Skeletal muscle satellite cell (primary cell): ENCODE data around the gene SCYGR4. TPM values are rescaled to one million over a fixed set of nuclear protein-coding genes. Genes with fewer than 3 reads are reported as not detected.

ENCODE experiments used
- H3K27me3 ChIP-seq: 2 replicates; pipeline ENCODE4 v1.7.0; 2013; ENCODE audit warnings: low read length; ENCODE audit not compliant: control insufficient read depth, insufficient read depth
- H3K36me3 ChIP-seq: 2 replicates; pipeline ENCODE4 v1.7.0; 2013; ENCODE audit warnings: mild to moderate bottlenecking, control low read depth, low read length; ENCODE audit not compliant: insufficient read depth
- H3K4me1 ChIP-seq: 2 replicates; pipeline ENCODE4 v1.7.0; 2013; ENCODE audit warnings: low read length; ENCODE audit not compliant: control insufficient read depth, insufficient read depth
- H3K4me2 ChIP-seq: 2 replicates; pipeline ENCODE4 v1.7.0; 2013; ENCODE audit warnings: mild to moderate bottlenecking, low read length
- H3K4me3 ChIP-seq: 2 replicates; pipeline ENCODE4 v1.7.0; 2013; ENCODE audit warnings: low read length
- H3K9ac ChIP-seq: 2 replicates; pipeline ENCODE4 v1.7.0; 2013; ENCODE audit warnings: mild to moderate bottlenecking, low read depth, low read length, moderate library complexity
- H3K9me3 ChIP-seq: replicated peaks from 2 replicates; pipeline ENCODE4 v1.7.0; 2013; ENCODE audit warnings: mild to moderate bottlenecking, control low read depth, low read length
- total RNA-seq: library from RNA; depleted of rRNA; stranded (reverse); fragments of >200 nt; gene quantifications from 2 replicates; pipeline ENCODE4 v1.2.3, GENCODE V29; 2012; rRNA removed

The SCYGR4 gene
- total RNA-seq = not detected in 2 replicates

GRCh38 chr2:227617316-227618230, at the start of gene SCYGR4:
SCYGR4 (plus strand) TSS chr2:227617498; CDS start chr2:227617498, 0 bp downstream.
- Histone ChIP-seq H3K9me3 (no peaks in the 10 kb centered on the region), H3K36me3 (no peaks in the 10 kb centered on the region), H3K4me3 (peak within 1 kb of the TSS; percentile 49), H3K27me3 (peaks cover 8% of the 10 kb centered on the region), H3K9ac (no peak within 1 kb of the TSS), H3K4me2 (peak within 1 kb of the TSS; percentile 38), H3K4me1 (no peaks in the 10 kb centered on the region)

- no peak overlapping the region for H3K4me2 ChIP-seq
- H3K4me3 ChIP-seq = no peak overlapping the region
- H3K27me3 ChIP-seq = no peaks in the 10 kb centered on the region
- H3K9me3 ChIP-seq = no peaks in the 10 kb centered on the region
- H3K36me3 ChIP-seq = peaks cover 4% of the 10 kb centered on the region
- no peak overlapping the region for H3K9ac ChIP-seq
- H3K4me1 ChIP-seq = no peaks in the 10 kb centered on the region
Measured at GRCh38 chr2:227568852-227569169, 48.5 kb upstream of the SCYGR4 start.

GRCh38 chr2:227570615-227571014, 46.7 kb upstream of the SCYGR4 start:
- Histone ChIP-seq H3K27me3 (no peaks in the 10 kb centered on the region), H3K9ac (no peak overlapping the region), H3K36me3 (no peaks in the 10 kb centered on the region), H3K4me1 (no peaks in the 10 kb centered on the region), H3K9me3 (no peaks in the 10 kb centered on the region), H3K4me3 (no peak overlapping the region), H3K4me2 (no peak overlapping the region)

GRCh38 chr2:227576110-227576509, 41.2 kb upstream of the SCYGR4 start:
- H3K36me3 ChIP-seq = no peaks in the 10 kb centered on the region
- no peak overlapping the region for H3K4me2 ChIP-seq
- no peaks in the 10 kb centered on the region for H3K9me3 ChIP-seq
- H3K27me3 ChIP-seq = no peaks in the 10 kb centered on the region
- no peak overlapping the region for H3K9ac ChIP-seq
- H3K4me3 ChIP-seq = no peak overlapping the region
- H3K4me1 ChIP-seq = no peaks in the 10 kb centered on the region

GRCh38 chr2:227576812-227577211, 40.5 kb upstream of the SCYGR4 start:
- no peak overlapping the region for H3K9ac ChIP-seq
- H3K4me3 ChIP-seq = no peak overlapping the region
- no peak overlapping the region for H3K4me2 ChIP-seq
- no peaks in the 10 kb centered on the region for H3K36me3 ChIP-seq
- H3K4me1 ChIP-seq = no peaks in the 10 kb centered on the region
- H3K27me3 ChIP-seq = no peaks in the 10 kb centered on the region
- no peaks in the 10 kb centered on the region for H3K9me3 ChIP-seq

GRCh38 chr2:227577555-227577954, 39.7 kb upstream of the SCYGR4 start:
- H3K9ac ChIP-seq = no peak overlapping the region

GRCh38 chr2:227578642-227579041, 38.7 kb upstream of the SCYGR4 start:
- Histone ChIP-seq H3K4me2 (no peak overlapping the region), H3K9ac (no peak overlapping the region), H3K27me3 (no peaks in the 10 kb centered on the region), H3K36me3 (no peaks in the 10 kb centered on the region), H3K4me3 (no peak overlapping the region), H3K4me1 (no peaks in the 10 kb centered on the region), H3K9me3 (peaks cover 3% of the 10 kb centered on the region)

More at GRCh38 chr2:227577555-227577954, 39.7 kb upstream of the SCYGR4 start:
- Histone ChIP-seq H3K27me3 (no peaks in the 10 kb centered on the region), H3K4me2 (no peak overlapping the region), H3K9me3 (peaks cover 3% of the 10 kb centered on the region), H3K4me3 (no peak overlapping the region), H3K4me1 (no peaks in the 10 kb centered on the region), H3K36me3 (no peaks in the 10 kb centered on the region)

- Histone ChIP-seq H3K4me1 (no peaks in the 10 kb centered on the region), H3K4me3 (no peak overlapping the region), H3K9me3 (peaks cover 3% of the 10 kb centered on the region), H3K9ac (no peak overlapping the region), H3K4me2 (no peak overlapping the region), H3K36me3 (no peaks in the 10 kb centered on the region), H3K27me3 (no peaks in the 10 kb centered on the region)
Measured at GRCh38 chr2:227579791-227580190, 37.5 kb upstream of the SCYGR4 start.

GRCh38 chr2:227582369-227582768, 34.9 kb upstream of the SCYGR4 start:
- H3K4me3 ChIP-seq = no peak overlapping the region
- H3K9ac ChIP-seq = no peak overlapping the region
- no peaks in the 10 kb centered on the region for H3K36me3 ChIP-seq
- H3K27me3 ChIP-seq = no peaks in the 10 kb centered on the region
- H3K4me2 ChIP-seq = no peak overlapping the region
- no peaks in the 10 kb centered on the region for H3K4me1 ChIP-seq
- H3K9me3 ChIP-seq = peaks cover 3% of the 10 kb centered on the region

- Histone ChIP-seq H3K9me3 (no peaks in the 10 kb centered on the region), H3K4me1 (no peaks in the 10 kb centered on the region), H3K36me3 (no peaks in the 10 kb centered on the region), H3K27me3 (no peaks in the 10 kb centered on the region), H3K4me3 (no peak overlapping the region), H3K9ac (no peak overlapping the region), H3K4me2 (no peak overlapping the region)
Measured at GRCh38 chr2:227592694-227593387, 24.5 kb upstream of the SCYGR4 start.

- H3K9me3 ChIP-seq = no peaks in the 10 kb centered on the region
- no peak overlapping the region for H3K4me2 ChIP-seq
- no peak overlapping the region for H3K4me3 ChIP-seq
Measured at GRCh38 chr2:227595797-227596196, 21.5 kb upstream of the SCYGR4 start.

More at GRCh38 chr2:227595797-227596196, 21.5 kb upstream of the SCYGR4 start:
- Histone ChIP-seq H3K27me3 (no peaks in the 10 kb centered on the region), H3K4me1 (no peaks in the 10 kb centered on the region), H3K36me3 (no peaks in the 10 kb centered on the region), H3K9ac (no peak overlapping the region)
